Measurements from ENCODE around the gene OSBPL7. TPM values are rescaled to one million over a fixed set of nuclear protein-coding genes. Genes with fewer than 3 reads are reported as not detected.
A peak's percentile ranks its signal among the peaks of the same experiment; 100 is the strongest.
"Not testable (repeated sequence)": the region's sequence is repeated elsewhere in the genome, so short reads cannot be mapped to it uniquely, and the experiment has no call there.

The OSBPL7 gene
- total RNA-seq, 1 experiment from 2014 or later, result 46.8 TPM

DNA sequence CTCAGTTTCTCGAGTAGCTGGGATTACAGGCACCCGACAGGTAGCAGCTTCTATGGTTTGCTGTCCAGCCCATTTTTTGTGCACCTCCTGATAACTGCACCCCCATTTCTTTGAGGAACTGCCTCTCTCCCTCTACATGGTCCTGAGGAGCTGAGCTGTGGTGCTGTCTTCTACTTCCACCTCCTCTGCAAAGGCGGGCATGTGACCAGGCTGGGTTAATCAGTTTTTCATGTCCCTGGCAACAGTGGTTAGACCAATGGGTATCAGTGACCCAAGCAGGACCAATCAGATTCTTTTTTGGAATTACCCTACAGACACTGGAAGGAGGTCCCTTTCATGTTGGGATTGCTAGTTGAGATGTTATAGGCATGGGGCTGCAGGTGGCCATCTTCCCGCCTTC lies 47.3 kb downstream of the OSBPL7 start:
- H3K9me3 Mint-ChIP-seq (ENCODE audit: unreplicated experiment), result no peaks in the 10 kb centered on the region
- no TSS peak for BruUV-seq (replicated peaks)
- Histone ChIP-seq H3K9me3 (peaks cover 21% of the 10 kb centered on the region), H3K36me3 (ENCODE audit: control insufficient read depth, insufficient read depth, low read length) (no peaks in the 10 kb centered on the region), H3K27me3 (replicated peaks; ENCODE audit: control insufficient read depth, insufficient read depth, low read length) (no peaks in the 10 kb centered on the region), H3K4me1 (no peaks in the 10 kb centered on the region), H3K4me3 (ENCODE audit: low read depth, low read length) (no peak overlapping the region)
- CTCF ChIA-PET, result interaction anchor here (0.7 to 2.0 kb wide), 4 partner anchors 16 to 117 kb away, joined by 3 to 10 read pairs (median 4); no protein-coding TSS in a partner anchor
- no peak for TF ChIP-seq CTCF (IDR thresholded peaks at IDR 0.05; ENCODE audit: insufficient read depth in 1 of 2, low read depth in 1 of 2, low read length in 1 of 2, severe bottlenecking in 1 of 2, unreplicated experiment in 1 of 2)
- no peak overlapping the region for H3K4me3 Mint-ChIP-seq (ENCODE audit: unreplicated experiment)
- no peaks in the 10 kb centered on the region for H3K4me1 Mint-ChIP-seq (ENCODE audit: low read depth, unreplicated experiment)
- POLR2A ChIA-PET, result no interaction called here
- no peaks in the 10 kb centered on the region for H3K36me3 Mint-ChIP-seq (ENCODE audit: insufficient read depth, unreplicated experiment)
- DNase-seq, result peak in 1 of 2 experiments; percentile 28
- H3K27ac Mint-ChIP-seq (ENCODE audit: unreplicated experiment), result no peak overlapping the region
- intact Hi-C loops (cut with micrococcal nuclease; ENCODE audit: unreplicated experiment), result no loop called here
- H3K27me3 Mint-ChIP-seq (ENCODE audit: insufficient read depth, unreplicated experiment), result peaks cover 21% of the 10 kb centered on the region

- H3K36me3 ChIP-seq (ENCODE audit: control insufficient read depth, insufficient read depth, low read length); intact Hi-C loops (cut with micrococcal nuclease; ENCODE audit: unreplicated experiment); H3K9me3 Mint-ChIP-seq (ENCODE audit: unreplicated experiment); H3K4me3 ChIP-seq (ENCODE audit: low read depth, low read length); H3K27ac Mint-ChIP-seq (ENCODE audit: unreplicated experiment); H3K4me1 ChIP-seq; POLR2A ChIA-PET; H3K36me3 Mint-ChIP-seq (ENCODE audit: insufficient read depth, unreplicated experiment); BruUV-seq (replicated peaks); H3K4me3 Mint-ChIP-seq (ENCODE audit: unreplicated experiment); DNase-seq; H3K4me1 Mint-ChIP-seq (ENCODE audit: low read depth, unreplicated experiment); H3K27me3 ChIP-seq (replicated peaks; ENCODE audit: control insufficient read depth, insufficient read depth, low read length): not testable (repeated sequence)
- peaks cover 24% of the 10 kb centered on the region for H3K27me3 Mint-ChIP-seq (ENCODE audit: insufficient read depth, unreplicated experiment)
- CTCF ChIA-PET, result interaction anchor here (0.7 to 2.0 kb wide), 5 partner anchors 16 to 118 kb away, joined by 3 to 10 read pairs (median 4); no protein-coding TSS in a partner anchor
- H3K9me3 ChIP-seq, result peaks cover 21% of the 10 kb centered on the region
Measured at GRCh38 chr17:47773649-47774048, 47.9 kb downstream of the OSBPL7 start.

- H3K9me3 Mint-ChIP-seq (ENCODE audit: unreplicated experiment), result peaks cover 19% of the 10 kb centered on the region
- no peaks in the 10 kb centered on the region for H3K36me3 ChIP-seq (ENCODE audit: control insufficient read depth, insufficient read depth, low read length)
- no TSS peak for BruUV-seq (replicated peaks)
- H3K4me1 ChIP-seq, result no peaks in the 10 kb centered on the region
- H3K27ac Mint-ChIP-seq (ENCODE audit: unreplicated experiment), result no peak overlapping the region
- intact Hi-C loops (cut with micrococcal nuclease; ENCODE audit: unreplicated experiment), result no loop called here
- no peak overlapping the region for H3K4me3 Mint-ChIP-seq (ENCODE audit: unreplicated experiment)
- H3K9me3 ChIP-seq, result peaks cover 10% of the 10 kb centered on the region
- no peaks in the 10 kb centered on the region for H3K27me3 ChIP-seq (replicated peaks; ENCODE audit: control insufficient read depth, insufficient read depth, low read length)
- ChIA-PET POLR2A (no interaction called here), CTCF (no interaction called here)
- no peaks in the 10 kb centered on the region for H3K36me3 Mint-ChIP-seq (ENCODE audit: insufficient read depth, unreplicated experiment)
- peaks cover 19% of the 10 kb centered on the region for H3K27me3 Mint-ChIP-seq (ENCODE audit: insufficient read depth, unreplicated experiment)
- TF ChIP-seq CTCF (IDR thresholded peaks at IDR 0.05; ENCODE audit: insufficient read depth in 1 of 2, low read depth in 1 of 2, low read length in 1 of 2, severe bottlenecking in 1 of 2, unreplicated experiment in 1 of 2), result no peak
- no peak for DNase-seq
- no peaks in the 10 kb centered on the region for H3K4me1 Mint-ChIP-seq (ENCODE audit: low read depth, unreplicated experiment)
- no peak overlapping the region for H3K4me3 ChIP-seq (ENCODE audit: low read depth, low read length)
Measured at GRCh38 chr17:47763913-47764582, 57.5 kb downstream of the OSBPL7 start.
